Immature natural killer cell (primary cell): ENCODE measurements around the gene ASAP2. TPM values are rescaled to one million over a fixed set of nuclear protein-coding genes. Genes with fewer than 3 reads are reported as not detected.

ENCODE experiments used
- DNase-seq, 3 donors: peaks; one replicate each; pipeline ENCODE4 v3.0.0; 2022; ENCODE audit warnings: mixed read lengths in 1 of 3
- H3K27ac Mint-ChIP-seq, 6 donors: one replicate each; pipeline ENCODE4 v1.8.0; 2020; ENCODE audit warnings: mixed read lengths in 6 of 6, mild to moderate bottlenecking in 5 of 6, inconsistent platforms in 4 of 6, moderate library complexity in 3 of 6
- H3K27me3 Mint-ChIP-seq, 3 donors: one replicate each; pipeline ENCODE4 v1.8.0; 2020 to 2021; ENCODE audit warnings: low read depth in 3 of 3, mild to moderate bottlenecking in 3 of 3, mixed read lengths in 3 of 3, moderate library complexity in 3 of 3, inconsistent platforms in 1 of 3
- H3K36me3 Mint-ChIP-seq, 3 donors: one replicate each; pipeline ENCODE4 v1.8.0; 2020; ENCODE audit warnings: mixed read lengths in 3 of 3, inconsistent platforms in 2 of 3, mild to moderate bottlenecking in 2 of 3
- H3K4me1 Mint-ChIP-seq, 2 donors: one replicate each; pipeline ENCODE4 v1.8.0; 2020; ENCODE audit warnings: inconsistent platforms in 2 of 2, mild to moderate bottlenecking in 2 of 2, mixed read lengths in 2 of 2, moderate library complexity in 1 of 2
- H3K4me3 Mint-ChIP-seq, 5 donors: one replicate each; pipeline ENCODE4 v1.8.0; 2020; ENCODE audit warnings: mild to moderate bottlenecking in 5 of 5, mixed read lengths in 5 of 5, inconsistent platforms in 3 of 5, moderate library complexity in 3 of 5
- H3K9me3 Mint-ChIP-seq, 6 donors: one replicate each; pipeline ENCODE4 v1.8.0; 2020; ENCODE audit warnings: mild to moderate bottlenecking in 6 of 6, mixed read lengths in 6 of 6, inconsistent platforms in 4 of 6, moderate library complexity in 3 of 6
- polyA plus RNA-seq, 3 donors: library from polyadenylated mRNA; unstranded; fragments of 300-500 nt; fragmentation: Illumina TruSeq; gene quantifications; one replicate each; pipeline ENCODE4 v1.2.3, GENCODE V29; 2021

Gene ASAP2
- polyA plus RNA-seq, 3 donors from 2014 or later: 0.04 to 0.06 TPM; not detected in 1

DNA sequence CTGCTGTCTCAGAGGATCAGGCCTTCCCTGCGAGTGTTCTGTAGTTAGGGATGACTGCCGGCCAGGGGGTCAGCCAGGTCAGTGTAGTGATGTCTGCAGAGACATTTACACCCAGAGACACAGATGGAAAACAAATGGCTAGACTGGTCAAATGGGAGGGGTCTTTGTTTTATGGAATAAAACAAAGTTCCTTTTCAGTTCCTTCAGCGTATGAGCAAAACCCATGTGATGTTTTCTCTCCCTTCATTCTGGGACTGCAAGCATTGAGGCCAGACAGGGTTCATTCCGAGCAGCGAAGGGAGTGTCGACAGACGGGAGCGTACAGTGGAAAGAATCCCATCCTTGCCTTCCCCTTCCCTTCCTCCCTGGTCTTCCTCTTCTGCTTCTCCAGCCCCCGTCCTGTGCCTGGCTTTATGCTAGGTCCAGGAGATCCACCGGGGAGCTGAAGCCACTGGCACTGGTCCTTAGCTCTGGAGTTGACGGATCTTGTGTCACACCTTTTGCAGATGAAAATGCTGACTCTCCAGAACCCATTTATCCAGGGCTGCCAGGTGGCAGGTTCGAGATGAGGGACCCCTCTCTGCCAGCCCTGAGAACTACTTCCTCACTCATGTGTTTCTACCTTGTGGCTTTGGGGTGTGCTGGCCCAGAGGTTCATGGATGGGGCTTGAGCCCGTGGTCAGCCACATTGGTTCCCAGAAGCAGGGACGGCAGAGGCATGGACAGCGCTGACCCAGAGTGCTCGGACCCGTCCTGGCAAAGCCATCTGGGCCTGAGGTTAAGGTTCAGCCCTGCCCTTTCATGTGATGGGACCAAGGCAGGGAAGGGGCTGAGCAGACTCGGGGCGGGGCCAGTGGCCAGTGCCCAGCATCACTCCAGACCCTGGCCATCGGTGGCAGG lies 192.5 kb downstream of the ASAP2 start:
- no peak overlapping the region for H3K27ac Mint-ChIP-seq
- H3K4me1 Mint-ChIP-seq: no peaks in the 10 kb centered on the region
- no peak for DNase-seq
- H3K9me3 Mint-ChIP-seq: no peaks in the 10 kb centered on the region
- peaks cover 0 to 2% (median 0%) of the 10 kb centered on the region in 3 donors for H3K36me3 Mint-ChIP-seq
- no peak overlapping the region for H3K4me3 Mint-ChIP-seq
- H3K27me3 Mint-ChIP-seq: peaks cover 0 to 3% (median 1%) of the 10 kb centered on the region in 3 donors

DNA sequence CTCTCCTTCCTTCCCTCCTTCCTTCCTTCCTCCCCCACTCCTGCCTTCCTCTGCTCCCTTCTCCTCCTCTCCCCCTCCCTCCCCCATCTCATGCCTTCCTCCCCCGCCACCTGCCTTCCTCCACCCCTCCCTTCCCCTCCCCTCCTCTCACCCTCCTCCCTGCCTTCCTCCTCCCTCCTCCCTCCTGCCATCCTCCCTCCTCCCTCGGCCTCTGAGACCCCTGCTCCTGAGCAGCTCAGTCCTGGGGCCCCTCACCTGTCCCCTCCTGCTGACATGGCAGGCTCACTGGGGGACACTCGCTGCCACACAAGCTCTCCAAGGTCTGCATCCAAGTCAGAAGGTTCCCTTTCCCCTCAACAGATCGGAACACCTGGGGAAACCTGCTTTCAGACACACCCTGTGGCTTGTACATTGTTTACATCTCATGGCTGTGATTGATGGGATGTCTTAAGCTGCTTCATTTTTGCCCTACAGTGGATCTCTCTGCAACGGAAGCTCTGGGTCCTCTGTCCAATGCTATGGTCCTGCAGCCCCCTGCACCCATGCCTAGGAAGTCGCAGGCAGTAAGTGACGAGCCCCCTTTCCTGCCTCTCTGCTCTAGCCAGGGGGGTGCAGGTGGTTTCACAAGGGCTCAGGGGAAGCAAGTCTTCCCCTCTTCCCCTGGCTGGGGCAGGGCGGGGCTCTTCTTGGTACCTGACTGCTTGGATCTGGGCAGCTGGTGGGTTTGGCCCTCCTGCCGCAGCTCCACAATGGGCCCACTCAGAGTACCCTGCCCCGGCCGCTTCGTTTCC lies 193.9 kb downstream of the ASAP2 start:
- Mint-ChIP-seq H3K4me3 (no peak overlapping the region), H3K9me3 (no peaks in the 10 kb centered on the region), H3K4me1 (no peaks in the 10 kb centered on the region), H3K27ac (no peak overlapping the region), H3K36me3 (peaks cover 0 to 5% (median 0%) of the 10 kb centered on the region in 3 donors), H3K27me3 (peaks cover 0 to 3% (median 1%) of the 10 kb centered on the region in 3 donors)
- DNase-seq: no peak

DNA sequence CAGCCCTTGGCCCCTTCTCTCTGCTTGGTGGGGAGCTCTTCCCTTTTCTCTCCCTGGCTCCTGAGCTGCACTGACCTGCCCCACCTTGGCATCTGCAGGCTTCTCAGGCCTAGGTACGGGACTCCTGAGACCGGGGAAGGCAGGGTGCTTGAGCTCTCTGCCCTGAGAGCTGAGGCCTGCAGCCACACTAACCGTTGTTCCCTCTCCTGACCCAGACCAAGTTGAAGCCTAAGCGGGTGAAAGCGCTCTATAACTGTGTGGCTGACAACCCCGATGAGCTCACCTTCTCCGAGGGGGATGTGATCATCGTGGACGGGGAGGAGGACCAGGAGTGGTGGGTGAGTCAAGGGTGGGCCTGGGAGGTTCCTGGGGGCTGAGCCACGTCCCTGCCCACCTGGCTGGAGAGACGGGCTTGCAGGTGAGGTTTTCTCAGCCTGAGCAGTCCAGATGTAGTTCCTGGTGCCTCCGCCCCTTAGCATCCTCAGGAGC lies 194.5 kb downstream of the ASAP2 start:
- H3K4me3 Mint-ChIP-seq: no peak overlapping the region
- H3K27ac Mint-ChIP-seq: no peak overlapping the region
- no peak for DNase-seq
- H3K36me3 Mint-ChIP-seq: peaks cover 0 to 5% (median 0%) of the 10 kb centered on the region in 3 donors
- H3K27me3 Mint-ChIP-seq: peaks cover 0 to 3% (median 1%) of the 10 kb centered on the region in 3 donors
- H3K4me1 Mint-ChIP-seq: no peaks in the 10 kb centered on the region
- no peaks in the 10 kb centered on the region for H3K9me3 Mint-ChIP-seq

DNA sequence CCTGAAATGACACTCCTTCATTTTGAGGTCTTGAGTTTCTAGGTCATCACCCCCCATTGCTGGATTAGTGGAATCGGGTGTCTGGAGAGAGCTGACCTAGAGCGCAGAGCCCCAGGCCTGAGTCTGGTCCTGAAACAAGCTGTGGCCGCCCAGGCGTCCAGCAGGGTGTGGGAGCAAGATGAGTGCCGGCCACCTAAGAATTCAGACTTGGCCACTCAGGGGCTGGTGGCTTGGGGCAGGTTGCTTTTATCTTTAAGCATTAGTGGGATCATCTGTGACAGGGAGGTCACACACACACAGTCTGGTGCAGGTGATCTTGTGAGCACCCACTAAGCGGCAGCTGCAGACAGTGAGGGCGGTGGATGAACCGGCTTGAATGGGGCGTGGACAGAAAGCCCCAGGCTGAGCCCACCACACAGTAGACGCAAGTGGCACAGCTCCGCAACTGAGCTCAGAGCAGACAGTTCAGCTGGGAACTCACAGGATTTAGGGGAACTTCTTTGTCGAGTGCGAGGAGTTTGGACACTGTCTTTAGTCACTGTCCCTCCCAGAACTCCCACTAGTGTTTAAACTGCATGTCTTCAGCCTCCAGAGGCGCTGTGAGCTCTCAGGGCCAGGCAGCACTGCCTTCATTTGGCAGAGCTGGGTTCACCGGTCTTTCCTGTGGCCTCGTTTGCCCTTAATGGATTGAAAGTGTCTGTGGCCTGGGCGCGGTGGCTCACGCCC lies 195.2 kb downstream of the ASAP2 start:
- Mint-ChIP-seq H3K27ac (no peak overlapping the region), H3K27me3 (peaks cover 0 to 3% (median 1%) of the 10 kb centered on the region in 3 donors), H3K36me3 (peaks cover 0 to 7% (median 0%) of the 10 kb centered on the region in 3 donors), H3K4me3 (no peak overlapping the region), H3K9me3 (no peaks in the 10 kb centered on the region), H3K4me1 (no peaks in the 10 kb centered on the region)
- DNase-seq: no peak

DNA sequence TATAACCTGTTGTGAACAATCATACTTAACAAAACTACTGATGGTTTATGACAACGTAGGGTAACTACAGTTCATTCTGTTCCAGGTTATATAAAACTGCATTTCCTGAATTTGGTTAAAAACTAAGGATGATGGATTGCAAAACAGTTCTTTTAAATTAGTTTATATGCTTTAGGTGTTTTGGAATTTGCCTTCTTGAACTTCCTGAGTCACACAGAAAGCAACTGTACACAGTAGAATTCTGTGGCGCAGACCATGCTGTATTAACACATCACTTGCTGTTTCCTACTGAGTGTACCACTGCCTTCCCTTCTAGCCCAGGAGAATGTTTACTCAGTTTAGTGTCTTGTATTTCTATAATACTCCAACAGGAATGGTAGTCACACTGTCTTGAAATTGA lies 197.3 kb downstream of the ASAP2 start:
- Mint-ChIP-seq H3K4me3 (no peak overlapping the region), H3K36me3 (peaks cover 0 to 24% (median 5%) of the 10 kb centered on the region in 3 donors), H3K9me3 (no peaks in the 10 kb centered on the region), H3K4me1 (no peaks in the 10 kb centered on the region), H3K27ac (peak overlapping the region in 2 of 6 donors; percentile 14 to 37), H3K27me3 (peaks cover 0 to 3% (median 1%) of the 10 kb centered on the region in 3 donors)
- no peak for DNase-seq

DNA sequence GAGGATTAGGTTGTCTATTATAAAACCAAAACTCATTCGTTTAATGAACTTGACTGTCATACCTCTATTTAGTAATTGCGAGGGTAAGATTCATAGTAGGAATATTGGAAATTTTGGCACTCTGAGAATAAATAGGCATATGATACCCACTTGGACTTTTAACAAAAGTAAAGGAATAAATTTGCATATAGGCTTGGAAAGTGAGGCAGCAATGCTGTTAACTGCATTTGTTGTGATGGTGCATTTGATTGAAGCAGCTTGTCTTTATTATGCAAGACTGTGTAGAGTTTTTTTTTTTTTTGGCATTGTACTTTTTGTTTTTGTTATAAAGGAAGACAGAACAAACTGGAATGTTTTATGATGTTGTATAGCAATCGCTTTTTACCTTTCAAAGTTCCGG lies 197.8 kb downstream of the ASAP2 start:
- DNase-seq: no peak
- Mint-ChIP-seq H3K27me3 (peaks cover 0 to 3% (median 0%) of the 10 kb centered on the region in 3 donors), H3K27ac (peak overlapping the region in 2 of 6 donors; percentile 14 to 37), H3K36me3 (peaks cover 0 to 24% (median 5%) of the 10 kb centered on the region in 3 donors), H3K4me3 (no peak overlapping the region), H3K9me3 (no peaks in the 10 kb centered on the region), H3K4me1 (no peaks in the 10 kb centered on the region)

DNA sequence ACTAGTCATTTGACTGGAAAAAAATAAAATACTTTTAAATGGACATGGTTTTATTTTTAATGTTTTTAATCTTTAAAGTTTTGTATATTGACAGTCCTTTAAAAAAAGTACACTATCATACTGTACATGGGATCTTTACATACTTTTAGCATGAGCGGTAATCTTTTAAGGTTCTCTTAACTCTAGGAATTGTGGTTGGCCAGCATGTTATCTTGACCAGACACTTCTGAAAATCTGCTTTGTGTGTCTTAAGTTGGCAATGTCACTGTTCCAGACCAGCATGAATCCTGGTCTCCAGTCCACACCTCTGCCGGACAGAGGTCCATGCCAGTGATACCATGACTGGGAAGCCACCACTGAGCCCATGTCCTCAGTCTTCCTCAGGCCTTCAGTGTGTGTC lies 199.0 kb downstream of the ASAP2 start:
- H3K4me3 Mint-ChIP-seq: no peak overlapping the region
- no peak overlapping the region for H3K27ac Mint-ChIP-seq
- H3K27me3 Mint-ChIP-seq: peaks cover 0 to 2% (median 0%) of the 10 kb centered on the region in 3 donors
- peaks cover under 1 to 25% (median 6%) of the 10 kb centered on the region in 3 donors for H3K36me3 Mint-ChIP-seq
- H3K9me3 Mint-ChIP-seq: no peaks in the 10 kb centered on the region
- H3K4me1 Mint-ChIP-seq: no peaks in the 10 kb centered on the region
- DNase-seq: no peak

DNA sequence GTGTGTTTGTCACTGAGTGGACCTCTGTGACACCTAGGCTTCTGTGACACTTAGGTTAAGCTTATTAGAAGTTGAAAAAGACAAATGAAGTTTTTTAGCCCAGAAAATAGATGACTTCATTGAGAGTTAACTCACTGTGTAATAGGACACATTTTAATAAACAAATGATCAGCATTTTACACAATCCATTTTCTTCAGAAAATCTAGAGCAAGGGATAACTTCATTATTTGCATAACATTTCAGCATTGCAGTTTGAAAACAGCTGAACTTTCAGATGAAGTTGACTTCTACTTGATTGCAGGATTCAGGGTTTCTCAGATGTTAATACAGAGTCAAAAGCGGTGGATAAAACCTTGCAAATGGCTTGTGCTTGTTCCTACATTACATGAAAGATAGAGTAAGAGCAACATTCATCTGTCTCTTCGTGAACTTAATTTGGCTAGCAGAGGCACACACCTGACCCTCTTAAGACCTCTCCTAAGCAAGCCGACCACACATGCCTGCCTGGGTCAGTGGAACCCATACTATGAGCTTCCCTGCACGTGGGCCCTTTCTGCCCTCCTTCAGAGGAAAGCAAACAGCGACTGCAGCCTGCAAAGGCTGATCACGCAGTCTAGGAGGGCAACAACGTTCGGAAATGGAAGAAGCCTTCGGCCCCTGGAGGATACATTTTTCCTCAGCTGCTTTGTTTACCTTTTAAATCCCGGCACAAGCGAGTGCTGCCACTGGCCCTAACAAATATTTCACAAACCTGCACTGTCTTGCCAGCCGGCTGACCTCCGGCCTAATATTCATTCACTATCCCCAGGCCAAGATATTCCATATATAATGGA lies 200.1 kb downstream of the ASAP2 start:
- Mint-ChIP-seq H3K27me3 (peaks cover 0 to 2% (median 0%) of the 10 kb centered on the region in 3 donors), H3K27ac (no peak overlapping the region), H3K36me3 (peaks cover 8 to 31% (median 12%) of the 10 kb centered on the region in 3 donors), H3K4me3 (no peak overlapping the region), H3K4me1 (no peaks in the 10 kb centered on the region), H3K9me3 (no peaks in the 10 kb centered on the region)
- DNase-seq: no peak

DNA sequence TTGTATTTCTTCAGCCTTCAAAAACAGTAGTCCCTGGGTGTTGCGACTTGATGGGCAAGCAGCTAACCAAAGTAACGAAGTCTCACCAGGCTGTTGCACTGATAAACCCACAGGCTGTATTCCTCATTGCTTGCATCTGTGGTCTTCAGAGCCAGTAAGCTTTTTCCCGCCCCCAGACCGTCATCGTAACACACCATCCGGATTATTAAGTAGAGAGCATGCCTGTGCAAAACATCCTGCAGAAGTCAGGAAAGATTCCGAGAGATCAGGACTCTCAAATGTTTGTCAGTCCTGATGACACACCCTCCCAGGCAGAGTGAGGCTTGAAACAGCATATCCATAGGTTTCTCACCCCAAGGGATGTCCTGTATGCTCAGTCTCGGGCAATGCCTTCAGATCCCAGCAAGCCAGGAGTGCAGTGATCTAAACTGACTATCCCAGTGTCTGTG lies 200.8 kb downstream of the ASAP2 start:
- Mint-ChIP-seq H3K4me1 (no peaks in the 10 kb centered on the region), H3K9me3 (no peaks in the 10 kb centered on the region), H3K36me3 (peaks cover 8 to 36% (median 12%) of the 10 kb centered on the region in 3 donors), H3K4me3 (no peak overlapping the region), H3K27ac (peak overlapping the region in 1 of 6 donors; percentile 35), H3K27me3 (peaks cover 0 to 2% (median 0%) of the 10 kb centered on the region in 3 donors)
- DNase-seq: no peak

DNA sequence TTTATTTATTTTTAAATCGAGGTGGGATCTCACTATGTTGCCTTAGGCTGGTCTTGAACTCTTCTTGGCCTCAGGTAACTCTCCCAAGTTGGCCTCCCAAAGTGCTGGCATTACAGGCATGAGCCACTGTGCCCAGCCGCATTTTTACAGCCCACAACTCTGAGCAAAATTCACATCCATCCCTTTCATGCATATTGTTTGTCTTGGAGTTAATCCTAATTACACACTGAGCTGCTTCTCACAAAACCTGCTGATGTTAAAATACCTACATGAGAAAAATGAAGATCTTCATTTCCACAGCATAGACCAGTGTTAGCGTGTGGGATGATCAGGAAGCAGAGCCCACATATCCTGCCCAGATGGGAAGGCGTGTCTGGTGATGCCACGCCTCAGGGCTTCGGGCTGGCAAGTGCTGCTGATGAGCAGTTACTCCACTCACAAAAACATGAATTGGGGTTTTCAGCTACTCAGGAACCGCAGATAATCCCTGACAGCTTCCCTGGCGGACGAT lies 202.1 kb downstream of the ASAP2 start:
- Mint-ChIP-seq H3K9me3 (no peaks in the 10 kb centered on the region), H3K27ac (peak overlapping the region in 1 of 6 donors; percentile 34), H3K27me3 (no peaks in the 10 kb centered on the region), H3K36me3 (peaks cover 8 to 37% (median 15%) of the 10 kb centered on the region in 3 donors), H3K4me1 (peaks cover 2 to 5% of the 10 kb centered on the region in 2 donors), H3K4me3 (no peak overlapping the region)
- no peak for DNase-seq

DNA sequence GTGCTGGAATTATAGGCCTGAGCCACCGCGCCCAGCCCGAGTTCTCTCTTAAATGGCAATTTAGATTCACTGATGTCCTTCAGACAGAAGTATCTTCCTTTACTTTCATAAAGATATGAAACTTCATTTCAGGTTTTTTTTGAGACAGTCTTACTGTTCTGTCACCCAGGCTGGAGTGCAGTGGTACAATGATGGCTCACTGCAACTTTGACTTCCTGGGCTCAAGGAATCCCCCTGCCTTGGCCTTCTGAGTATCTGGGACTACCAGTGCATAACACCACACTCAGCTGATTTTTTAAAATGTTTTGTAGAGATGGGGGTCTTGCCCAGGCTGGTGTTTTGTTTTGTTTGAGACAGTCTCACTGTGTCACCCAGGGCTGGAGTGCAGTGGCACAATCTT lies 203.5 kb downstream of the ASAP2 start:
- Mint-ChIP-seq H3K4me3 (no peak overlapping the region), H3K27ac (no peak overlapping the region), H3K9me3 (no peaks in the 10 kb centered on the region), H3K4me1 (peaks cover 13 to 17% of the 10 kb centered on the region in 2 donors), H3K27me3 (peaks cover 0 to 1% (median 0%) of the 10 kb centered on the region in 3 donors), H3K36me3 (peaks cover 8 to 32% (median 15%) of the 10 kb centered on the region in 3 donors)
- DNase-seq: no peak

DNA sequence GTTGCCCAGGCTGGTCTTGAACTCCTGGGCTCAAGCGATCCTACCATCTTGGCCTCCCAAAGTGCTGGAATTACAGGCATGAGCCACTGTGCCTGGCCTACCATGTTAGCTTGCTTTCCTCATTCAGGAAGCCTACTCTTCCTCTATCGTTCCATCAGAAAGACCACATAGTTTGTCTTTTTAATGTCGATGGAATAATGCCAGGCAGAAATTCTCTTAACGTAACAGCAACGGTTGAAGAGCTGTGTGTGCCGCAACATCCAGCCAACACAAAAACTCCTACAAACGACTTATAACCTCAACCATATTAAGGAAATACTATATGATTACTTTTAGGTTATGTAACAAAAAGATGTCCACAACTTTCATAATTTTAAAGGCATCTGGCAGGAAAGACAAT lies 206.2 kb downstream of the ASAP2 start:
- peaks cover 0 to 1% (median 1%) of the 10 kb centered on the region in 3 donors for H3K27me3 Mint-ChIP-seq
- H3K27ac Mint-ChIP-seq: peak overlapping the region in 2 of 6 donors; percentile 14 to 55
- H3K4me1 Mint-ChIP-seq: peaks cover 37% of the 10 kb centered on the region in 2 donors
- peaks cover 9 to 26% (median 13%) of the 10 kb centered on the region in 3 donors for H3K36me3 Mint-ChIP-seq
- DNase-seq: no peak
- no peak overlapping the region for H3K4me3 Mint-ChIP-seq
- no peaks in the 10 kb centered on the region for H3K9me3 Mint-ChIP-seq
